Stimulated activated CD4-positive, alpha-beta T cell treated with anti-CD3 and anti-CD28 coated beads, Interleukin-4, amount 100 ng/mL, for 48 hours (primary cell): ENCODE measurements around the gene SGSM2.

Experiments used
- DNase-seq, 2 donors: peaks; one replicate each; pipeline ENCODE4 v3.0.0-alpha.2; 2020; ENCODE audit warnings: low read depth in 2 of 2

The SGSM2 gene

GRCh38 chr17:2337544-2338314 lies 428 bp downstream of the SGSM2 start:
- peak; percentile 37 to 52 for DNase-seq

- no peak for DNase-seq
These were observed 985 bp downstream of the SGSM2 start for GRCh38 chr17:2338315-2338657.

- peak; percentile 15 to 34 for DNase-seq
These were observed 6.1 kb downstream of the SGSM2 start for GRCh38 chr17:2343421-2343820.

GRCh38 chr17:2344528-2344927 lies 7.2 kb downstream of the SGSM2 start:
- no peak for DNase-seq

GRCh38 chr17:2346475-2346874 lies 9.2 kb downstream of the SGSM2 start:
- DNase-seq: no peak

- DNase-seq: no peak
These were observed 10.7 kb downstream of the SGSM2 start for GRCh38 chr17:2347805-2348685.

- DNase-seq: no peak
These were observed 14.0 kb downstream of the SGSM2 start for GRCh38 chr17:2351269-2351668.

- DNase-seq: no peak
These were observed 17.0 kb downstream of the SGSM2 start for GRCh38 chr17:2354311-2354710.

GRCh38 chr17:2357237-2357636 lies 19.9 kb downstream of the SGSM2 start:
- no peak for DNase-seq

GRCh38 chr17:2357931-2358434 lies 20.7 kb downstream of the SGSM2 start:
- DNase-seq: no peak

- DNase-seq: no peak
These were observed 23.9 kb downstream of the SGSM2 start for GRCh38 chr17:2361010-2361760.

- DNase-seq: no peak
These were observed 24.7 kb downstream of the SGSM2 start for GRCh38 chr17:2362016-2362415.

- DNase-seq: no peak
These were observed 25.1 kb downstream of the SGSM2 start for GRCh38 chr17:2362416-2362815.

GRCh38 chr17:2362881-2363280 lies 25.6 kb downstream of the SGSM2 start:
- no peak for DNase-seq

GRCh38 chr17:2363318-2363717 lies 26.0 kb downstream of the SGSM2 start:
- DNase-seq: no peak

- DNase-seq: no peak
These were observed 26.8 kb downstream of the SGSM2 start for GRCh38 chr17:2363851-2364762.

- no peak for DNase-seq
These were observed 27.4 kb downstream of the SGSM2 start for GRCh38 chr17:2364763-2365116.

- no peak for DNase-seq
These were observed 27.8 kb downstream of the SGSM2 start for GRCh38 chr17:2365132-2365531.

GRCh38 chr17:2366747-2367494 lies 29.6 kb downstream of the SGSM2 start:
- no peak for DNase-seq

GRCh38 chr17:2368359-2368758 lies 31.1 kb downstream of the SGSM2 start:
- DNase-seq: no peak
